ENCODE results near the gene ARMC6. TPM values are rescaled to one million over a fixed set of nuclear protein-coding genes. Genes with fewer than 3 reads are reported as not detected.
A peak's percentile ranks its signal among the peaks of the same experiment; 100 is the strongest.

ARMC6 gene
- total and polyA plus RNA-seq, 2 donors (not counting 3 experiments of a cell fraction or from before 2014, with no cell fraction given): 33.9 to 44.7 TPM

- H3K4me1 ChIP-seq (ENCODE audit: control insufficient read depth, extremely low read depth, insufficient read depth, low read length): peaks cover 12% of the 10 kb centered on the region
- intact Hi-C loops (cut with micrococcal nuclease) (no loop called here), dilution Hi-C loops (cut with MboI; ENCODE audit: extremely low pct_ligation_motif_present, low sequenced_read_pairs) (no loop called here)
- peak overlapping the region; percentile 52 to 96 (median 72) for H3K4me3 ChIP-seq (replicated peaks in 1 of 3; ENCODE audit: insufficient read depth in 1 of 3, low read depth in 1 of 3, low read length in 3 of 3)
- H3K79me2 ChIP-seq (ENCODE audit: control insufficient read depth, insufficient read depth, low read length): peaks cover 59% of the 10 kb centered on the region
- no peaks in the 10 kb centered on the region for H3K27me3 ChIP-seq (ENCODE audit: control insufficient read depth in 2 of 2, insufficient read depth in 2 of 2, low read length in 2 of 2)
- no TSS peak for BruUV-seq (replicated peaks)
- peak overlapping the region; percentile 60 for H2AFZ ChIP-seq (ENCODE audit: low read depth, low read length)
- H3K36me3 ChIP-seq (ENCODE audit: control insufficient read depth in 2 of 2, extremely low read depth in 1 of 2, insufficient read depth in 2 of 2, low read length in 2 of 2): peaks cover 3 to 5% of the 10 kb centered on the region in 2 experiments
- H3K27ac ChIP-seq (ENCODE audit: insufficient read depth, low read depth, low read length): peak overlapping the region; percentile 50
- H3K9ac ChIP-seq (replicated peaks; ENCODE audit: extremely low read depth, insufficient read depth, low read length): peak overlapping the region; percentile 86
- CTCF ChIA-PET: no interaction called here
- H3K9me3 ChIP-seq (replicated peaks; ENCODE audit: control insufficient read depth, insufficient read depth, low read length): no peaks in the 10 kb centered on the region
- peak; percentile 53 for DNase-seq (ENCODE audit: low read depth, low spot score)
- POLR2A ChIA-PET: no interaction called here
- H3K4me2 ChIP-seq (ENCODE audit: insufficient read depth, low read length): peak overlapping the region; percentile 87
- no peaks in the 10 kb centered on the region for H3K9me1 ChIP-seq (replicated peaks; ENCODE audit: control insufficient read depth, extremely low read depth, insufficient read depth, low read length)
- TF ChIP-seq MAX (IDR thresholded peaks at IDR 0.05; ENCODE audit: insufficient read depth, insufficient read length): peak; percentile 22
- TF ChIP-seq FOS (IDR thresholded peaks at IDR 0.05; ENCODE audit: borderline replicate concordance, insufficient read depth, low read length): no peak
- TF ChIP-seq MYC (IDR thresholded peaks at IDR 0.05; ENCODE audit: low read depth, low read length): no peak
- TF ChIP-seq JUN (IDR thresholded peaks at IDR 0.05; ENCODE audit: borderline replicate concordance, insufficient read depth, insufficient read length, low read depth): no peak
- no peaks in the 10 kb centered on the region for H4K20me1 ChIP-seq (replicated peaks; ENCODE audit: control insufficient read depth, extremely low read depth, insufficient read depth, low read length)
- FAIRE-seq: peak; percentile 72
Observed at GRCh38 chr19:19034204-19034624, 811 bp downstream of the ARMC6 start.

GRCh38 chr19:19039901-19040300 is 6.5 kb downstream of the ARMC6 start:
- no peak overlapping the region for H3K9ac ChIP-seq (replicated peaks; ENCODE audit: extremely low read depth, insufficient read depth, low read length)
- FAIRE-seq (no peak), DNase-seq (ENCODE audit: low read depth, low spot score) (no peak)
- ChIA-PET POLR2A (interaction anchor here (0.6 kb wide), 1 partner anchor 65 kb away, joined by 3 read pairs; no protein-coding TSS in a partner anchor), CTCF (no interaction called here)
- H3K27ac ChIP-seq (ENCODE audit: insufficient read depth, low read depth, low read length): no peak overlapping the region
- peaks cover 3 to 12% of the 10 kb centered on the region in 2 experiments for H3K36me3 ChIP-seq (ENCODE audit: control insufficient read depth in 2 of 2, extremely low read depth in 1 of 2, insufficient read depth in 2 of 2, low read length in 2 of 2)
- H3K4me2 ChIP-seq (ENCODE audit: insufficient read depth, low read length): no peak overlapping the region
- intact Hi-C loops (cut with micrococcal nuclease): no loop called here
- H3K4me3 ChIP-seq (replicated peaks in 1 of 3; ENCODE audit: insufficient read depth in 1 of 3, low read depth in 1 of 3, low read length in 3 of 3): no peak overlapping the region
- no peak for TF ChIP-seq MAX (IDR thresholded peaks at IDR 0.05; ENCODE audit: insufficient read depth, insufficient read length)
- TF ChIP-seq JUN (IDR thresholded peaks at IDR 0.05; ENCODE audit: borderline replicate concordance, insufficient read depth, insufficient read length, low read depth): no peak
- TF ChIP-seq EZH2 (IDR thresholded peaks at IDR 0.05; ENCODE audit: borderline replicate concordance, low read depth, low read length, severe bottlenecking): no peak
- TF ChIP-seq POLR2AphosphoS5 (IDR thresholded peaks at IDR 0.05; ENCODE audit: insufficient read depth, low read depth, low read length): no peak
- TF ChIP-seq CTCF (IDR thresholded peaks at IDR 0.05; ENCODE audit: extremely low read depth in 1 of 2, insufficient read depth in 1 of 2, low read depth in 1 of 2, low read length in 2 of 2): no peak
- no peak for TF ChIP-seq GATA2 (IDR thresholded peaks at IDR 0.05; ENCODE audit: insufficient read depth, insufficient read length, low read depth, low read length)
- no peak for TF ChIP-seq POLR2A (IDR thresholded peaks at IDR 0.05; ENCODE audit: low read depth, low read length)
- TF ChIP-seq FOS (IDR thresholded peaks at IDR 0.05; ENCODE audit: borderline replicate concordance, insufficient read depth, low read length): no peak
- TF ChIP-seq MYC (IDR thresholded peaks at IDR 0.05; ENCODE audit: low read depth, low read length): no peak
- H3K9me3 ChIP-seq (replicated peaks; ENCODE audit: control insufficient read depth, insufficient read depth, low read length): no peaks in the 10 kb centered on the region
- peaks cover 39% of the 10 kb centered on the region for H3K79me2 ChIP-seq (ENCODE audit: control insufficient read depth, insufficient read depth, low read length)
- H3K9me1 ChIP-seq (replicated peaks; ENCODE audit: control insufficient read depth, extremely low read depth, insufficient read depth, low read length): no peaks in the 10 kb centered on the region
- H2AFZ ChIP-seq (ENCODE audit: low read depth, low read length): no peak overlapping the region
- H4K20me1 ChIP-seq (replicated peaks; ENCODE audit: control insufficient read depth, extremely low read depth, insufficient read depth, low read length): no peaks in the 10 kb centered on the region
- dilution Hi-C loops (cut with MboI; ENCODE audit: extremely low pct_ligation_motif_present, low sequenced_read_pairs): no loop called here
- no peaks in the 10 kb centered on the region for H3K4me1 ChIP-seq (ENCODE audit: control insufficient read depth, extremely low read depth, insufficient read depth, low read length)
- H3K27me3 ChIP-seq (ENCODE audit: control insufficient read depth in 2 of 2, insufficient read depth in 2 of 2, low read length in 2 of 2): no peaks in the 10 kb centered on the region
- BruUV-seq (replicated peaks): no TSS peak

Measured in endothelial cell of umbilical vein (primary cell).